Immature natural killer cell (primary cell): ENCODE measurements around the gene CNTNAP3B. TPM values are rescaled to one million over a fixed set of nuclear protein-coding genes. Genes with fewer than 3 reads are reported as not detected.
"Not testable (repeated sequence)": the region's sequence is repeated elsewhere in the genome, so short reads cannot be mapped to it uniquely, and the experiment has no call there.

Experiments used
- DNase-seq, 3 donors: peaks; one replicate each; pipeline ENCODE4 v3.0.0; 2022; ENCODE audit warnings: mixed read lengths in 1 of 3
- H3K27ac Mint-ChIP-seq, 6 donors: one replicate each; pipeline ENCODE4 v1.8.0; 2020; ENCODE audit warnings: mixed read lengths in 6 of 6, mild to moderate bottlenecking in 5 of 6, inconsistent platforms in 4 of 6, moderate library complexity in 3 of 6
- H3K27me3 Mint-ChIP-seq, 3 donors: one replicate each; pipeline ENCODE4 v1.8.0; 2020 to 2021; ENCODE audit warnings: low read depth in 3 of 3, mild to moderate bottlenecking in 3 of 3, mixed read lengths in 3 of 3, moderate library complexity in 3 of 3, inconsistent platforms in 1 of 3
- H3K36me3 Mint-ChIP-seq, 3 donors: one replicate each; pipeline ENCODE4 v1.8.0; 2020; ENCODE audit warnings: mixed read lengths in 3 of 3, inconsistent platforms in 2 of 3, mild to moderate bottlenecking in 2 of 3
- H3K4me1 Mint-ChIP-seq, 2 donors: one replicate each; pipeline ENCODE4 v1.8.0; 2020; ENCODE audit warnings: inconsistent platforms in 2 of 2, mild to moderate bottlenecking in 2 of 2, mixed read lengths in 2 of 2, moderate library complexity in 1 of 2
- H3K4me3 Mint-ChIP-seq, 5 donors: one replicate each; pipeline ENCODE4 v1.8.0; 2020; ENCODE audit warnings: mild to moderate bottlenecking in 5 of 5, mixed read lengths in 5 of 5, inconsistent platforms in 3 of 5, moderate library complexity in 3 of 5
- H3K9me3 Mint-ChIP-seq, 6 donors: one replicate each; pipeline ENCODE4 v1.8.0; 2020; ENCODE audit warnings: mild to moderate bottlenecking in 6 of 6, mixed read lengths in 6 of 6, inconsistent platforms in 4 of 6, moderate library complexity in 3 of 6
- polyA plus RNA-seq, 3 donors: library from polyadenylated mRNA; unstranded; fragments of 300-500 nt; fragmentation: Illumina TruSeq; gene quantifications; one replicate each; pipeline ENCODE4 v1.2.3, GENCODE V29; 2021

CNTNAP3B gene
- not detected for polyA plus RNA-seq

DNA sequence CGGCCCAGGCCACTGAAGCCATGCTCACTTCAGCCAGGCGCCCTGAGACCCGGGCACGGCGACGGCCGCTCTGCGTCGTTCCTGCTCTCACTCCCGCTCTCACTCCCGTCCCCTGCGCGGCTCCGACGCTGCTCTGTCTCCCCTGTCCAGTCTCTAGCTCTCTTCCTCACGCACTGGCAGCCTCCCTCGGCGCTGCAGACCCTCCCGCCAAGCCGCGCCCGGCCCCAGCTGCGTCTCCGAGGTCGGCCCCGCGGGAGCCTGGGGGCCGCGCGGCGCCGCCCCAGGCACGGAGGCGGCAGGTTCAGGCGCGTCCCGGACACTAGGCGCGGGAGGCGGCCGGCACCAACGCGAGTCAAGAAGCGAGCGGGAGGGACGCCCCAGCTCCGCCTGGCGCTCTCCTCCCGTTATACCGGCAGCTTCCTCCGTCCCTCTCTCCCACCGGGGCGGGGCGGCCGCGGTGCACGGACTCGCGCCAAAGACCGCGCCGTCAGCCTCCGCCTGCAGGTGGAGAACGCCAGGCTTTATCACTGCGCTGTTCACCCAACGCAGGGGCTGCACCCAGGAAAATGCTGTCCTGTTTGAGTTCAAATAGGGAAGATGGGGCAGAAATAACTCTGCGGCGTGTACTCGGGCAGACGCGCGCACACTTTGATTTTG lies at the start of gene CNTNAP3B:
CNTNAP3B (minus strand) TSS at position 354 of the 657 bp plus-strand sequence; CDS start at position 22, 332 bp downstream.
- H3K9me3 Mint-ChIP-seq, H3K36me3 Mint-ChIP-seq, H3K4me3 Mint-ChIP-seq, H3K27me3 Mint-ChIP-seq, H3K27ac Mint-ChIP-seq, DNase-seq, H3K4me1 Mint-ChIP-seq: not testable (repeated sequence)

DNA sequence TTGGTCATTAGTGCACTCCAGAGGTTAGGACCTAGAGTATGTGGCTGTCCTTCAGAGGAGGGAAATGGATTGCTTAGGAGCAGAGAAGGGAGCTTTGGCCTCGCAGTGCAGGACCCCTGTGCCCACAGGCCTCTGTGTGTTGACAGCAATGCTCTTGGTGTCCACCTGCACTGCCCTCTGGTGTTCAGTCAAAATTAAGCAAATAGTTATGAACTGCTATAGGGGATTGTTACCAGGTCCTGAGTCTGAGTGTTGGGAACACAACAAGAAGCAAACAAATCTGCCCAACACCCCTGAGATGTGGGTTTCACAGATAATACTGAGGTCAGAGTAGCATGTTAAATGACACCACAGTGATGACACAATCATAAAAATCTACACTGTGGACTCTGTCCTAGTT lies 31.1 kb upstream of the CNTNAP3B start:
- H3K27me3 Mint-ChIP-seq, H3K36me3 Mint-ChIP-seq, H3K27ac Mint-ChIP-seq, H3K4me3 Mint-ChIP-seq, DNase-seq, H3K4me1 Mint-ChIP-seq, H3K9me3 Mint-ChIP-seq: not testable (repeated sequence)

DNA sequence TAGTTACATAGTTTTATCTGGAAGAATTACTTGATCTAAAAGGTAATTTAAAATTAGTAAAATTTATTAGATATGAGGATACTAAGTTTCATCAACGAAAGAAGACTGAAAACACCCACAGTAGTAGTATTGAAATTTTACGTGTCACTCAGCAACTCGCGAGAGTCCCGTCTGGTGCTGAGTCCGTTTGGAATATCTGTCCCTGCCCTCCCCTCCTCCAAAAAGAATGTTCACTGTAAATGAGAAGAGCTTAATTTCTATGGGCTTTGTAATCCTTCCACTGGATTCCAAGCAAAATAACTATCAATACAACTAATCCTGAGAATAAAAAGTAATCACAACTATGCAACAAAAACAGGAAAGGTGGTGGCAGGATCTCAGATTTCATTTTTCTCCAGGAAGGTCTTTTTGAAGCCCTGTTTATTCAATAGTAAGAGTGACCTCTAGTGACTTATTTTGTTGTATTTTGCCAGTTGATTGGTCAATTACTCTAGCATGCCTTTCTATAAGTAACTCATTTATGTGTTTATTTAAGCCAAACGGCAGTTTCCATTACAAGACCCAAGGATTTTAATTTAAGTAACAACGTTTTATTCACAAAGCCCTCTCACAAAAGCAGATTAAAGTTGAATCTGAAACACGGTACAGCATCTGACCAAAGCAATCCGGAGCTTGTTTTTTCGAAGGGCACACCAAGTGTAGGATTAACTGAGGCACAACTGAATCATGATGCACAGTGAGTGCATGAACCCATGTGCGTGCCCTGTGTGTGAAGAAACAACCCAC lies 2.0 kb downstream of the CNTNAP3B start:
- not testable (repeated sequence) for H3K27me3 Mint-ChIP-seq, H3K4me3 Mint-ChIP-seq, H3K4me1 Mint-ChIP-seq, DNase-seq, H3K36me3 Mint-ChIP-seq, H3K9me3 Mint-ChIP-seq, H3K27ac Mint-ChIP-seq

DNA sequence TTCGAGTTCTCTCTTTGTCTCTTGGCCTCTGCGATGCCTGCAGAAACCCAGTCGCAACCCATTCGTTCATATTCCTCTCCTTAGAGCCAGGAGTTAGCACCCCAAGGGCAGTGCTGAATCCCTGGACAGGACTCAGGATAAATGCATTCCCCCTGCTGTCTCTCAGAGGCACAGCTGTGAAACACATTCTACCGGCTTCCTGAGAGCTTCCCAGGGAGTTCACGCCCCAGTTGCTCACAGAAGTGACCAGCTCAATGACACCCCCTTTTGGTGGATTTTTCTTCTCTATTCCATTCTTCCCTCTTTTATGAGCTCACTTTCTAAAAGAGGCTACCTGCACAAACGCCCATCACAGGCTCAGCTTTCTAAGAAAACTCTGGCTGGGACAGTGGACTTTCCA lies 8.2 kb downstream of the CNTNAP3B start:
- H3K36me3 Mint-ChIP-seq, H3K27me3 Mint-ChIP-seq, H3K27ac Mint-ChIP-seq, H3K9me3 Mint-ChIP-seq, DNase-seq, H3K4me3 Mint-ChIP-seq, H3K4me1 Mint-ChIP-seq: not testable (repeated sequence)

DNA sequence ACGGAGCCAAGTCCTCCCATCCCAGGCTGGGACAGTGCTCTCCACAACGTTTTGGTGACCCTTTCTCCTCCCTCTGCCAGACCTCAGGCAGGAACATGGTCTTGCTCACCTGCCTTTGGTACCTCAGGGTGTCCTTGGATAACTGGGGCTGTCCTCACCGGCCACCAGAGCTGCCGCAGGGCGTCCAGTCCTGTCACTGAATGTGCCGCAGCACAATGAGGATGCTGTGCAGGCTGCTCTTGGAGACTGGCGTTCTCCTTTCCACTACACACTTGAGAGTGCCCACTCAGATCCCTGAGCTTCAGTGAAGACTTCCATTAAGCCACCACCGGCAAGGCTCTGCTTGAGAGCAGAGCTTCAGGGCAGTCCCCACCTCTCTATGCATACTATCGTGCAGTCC lies 33.3 kb downstream of the CNTNAP3B start:
- DNase-seq, H3K36me3 Mint-ChIP-seq, H3K9me3 Mint-ChIP-seq, H3K4me3 Mint-ChIP-seq, H3K4me1 Mint-ChIP-seq, H3K27me3 Mint-ChIP-seq, H3K27ac Mint-ChIP-seq: not testable (repeated sequence)

DNA sequence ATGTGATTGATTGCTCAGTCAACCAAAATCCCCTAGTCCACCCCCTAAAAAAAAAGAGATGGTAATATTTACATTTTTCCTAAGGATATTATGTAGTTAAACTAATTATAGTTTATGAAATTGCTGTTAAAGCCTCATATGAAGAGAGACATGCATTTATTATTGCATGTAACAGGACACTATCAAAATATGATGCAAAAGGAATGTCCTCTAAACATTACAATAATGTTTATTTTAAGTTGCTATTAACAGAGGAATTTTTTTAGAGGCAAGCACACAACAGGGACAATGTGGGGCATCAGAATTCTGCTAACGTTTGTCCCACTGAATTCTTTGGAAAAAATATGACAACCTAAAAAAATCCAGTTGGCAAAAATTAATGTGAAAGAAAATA lies 44.7 kb downstream of the CNTNAP3B start:
- not testable (repeated sequence) for H3K4me1 Mint-ChIP-seq, DNase-seq, H3K36me3 Mint-ChIP-seq, H3K27me3 Mint-ChIP-seq, H3K9me3 Mint-ChIP-seq, H3K27ac Mint-ChIP-seq, H3K4me3 Mint-ChIP-seq

DNA sequence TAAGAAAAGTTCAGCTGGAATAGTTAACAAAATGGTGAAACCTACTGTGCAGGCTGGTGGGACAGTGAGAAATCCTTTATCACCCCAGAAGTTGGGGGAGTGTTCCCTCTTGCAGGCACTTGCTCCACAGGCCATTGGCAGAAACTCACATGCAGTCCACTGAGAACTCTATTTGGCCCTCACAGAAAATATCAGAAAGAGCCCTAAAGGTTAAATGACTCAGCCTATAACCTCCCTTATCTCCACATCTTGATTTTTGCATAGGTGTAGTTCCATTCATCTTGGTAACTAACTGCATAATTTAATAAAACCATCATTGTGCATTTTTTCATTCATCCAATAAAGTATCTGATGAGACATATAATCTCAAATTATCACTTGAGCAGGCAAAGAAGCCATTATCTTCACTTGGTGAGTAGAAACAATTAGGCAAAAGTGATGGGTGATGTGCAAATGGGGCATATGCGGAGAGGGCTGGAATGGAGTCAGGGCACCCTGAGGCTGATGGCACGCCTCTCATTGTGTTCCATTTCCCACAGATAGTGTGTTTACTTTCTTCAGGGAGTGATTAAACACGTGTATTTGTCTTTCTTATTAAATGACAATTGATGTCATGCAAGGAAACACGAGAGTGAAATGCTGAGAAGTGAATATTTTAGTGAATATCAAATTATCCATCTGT lies 45.2 kb downstream of the CNTNAP3B start:
- H3K27me3 Mint-ChIP-seq, H3K4me1 Mint-ChIP-seq, H3K36me3 Mint-ChIP-seq, DNase-seq, H3K27ac Mint-ChIP-seq, H3K9me3 Mint-ChIP-seq, H3K4me3 Mint-ChIP-seq: not testable (repeated sequence)

DNA sequence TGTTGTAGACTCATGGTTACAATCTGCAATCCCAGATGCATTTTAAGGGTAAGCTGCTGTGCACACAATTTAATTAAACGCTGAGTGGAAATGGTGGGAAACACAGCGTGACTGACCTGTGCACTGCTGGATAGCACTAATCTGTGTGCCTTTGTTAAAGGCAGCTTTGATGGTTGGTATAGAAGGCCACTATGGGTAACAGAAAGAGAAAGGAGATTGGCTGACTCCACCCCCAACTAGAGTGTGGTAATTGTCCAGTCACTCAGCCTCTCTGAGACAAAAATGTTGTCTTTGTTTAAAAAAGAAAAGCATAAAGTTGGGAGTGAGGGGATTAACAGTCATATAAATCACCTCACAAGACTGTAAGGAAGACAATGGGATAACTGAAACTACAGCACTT lies 48.9 kb downstream of the CNTNAP3B start:
- H3K27me3 Mint-ChIP-seq, H3K4me3 Mint-ChIP-seq, H3K4me1 Mint-ChIP-seq, DNase-seq, H3K9me3 Mint-ChIP-seq, H3K36me3 Mint-ChIP-seq, H3K27ac Mint-ChIP-seq: not testable (repeated sequence)

DNA sequence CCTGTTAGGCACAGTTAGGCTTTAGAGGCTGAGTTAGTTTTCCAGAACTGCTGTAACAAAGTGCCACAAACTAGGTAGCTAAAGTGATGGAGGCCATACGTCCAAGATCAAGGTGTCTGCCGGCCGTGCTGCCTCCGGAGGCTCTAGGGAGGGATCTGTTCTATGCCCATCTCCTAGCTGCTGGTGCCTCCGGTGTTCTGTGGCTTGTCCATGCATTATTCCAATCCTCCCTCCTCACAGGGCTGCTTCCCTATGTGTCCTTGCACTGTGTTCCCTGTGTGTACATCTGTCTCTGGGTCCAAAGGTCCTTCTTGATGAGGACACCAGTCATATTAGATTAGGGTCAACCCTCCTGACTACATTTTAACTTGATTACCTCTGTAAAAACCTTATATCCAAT lies 54.4 kb downstream of the CNTNAP3B start:
- not testable (repeated sequence) for H3K27me3 Mint-ChIP-seq, H3K4me1 Mint-ChIP-seq, H3K4me3 Mint-ChIP-seq

DNA sequence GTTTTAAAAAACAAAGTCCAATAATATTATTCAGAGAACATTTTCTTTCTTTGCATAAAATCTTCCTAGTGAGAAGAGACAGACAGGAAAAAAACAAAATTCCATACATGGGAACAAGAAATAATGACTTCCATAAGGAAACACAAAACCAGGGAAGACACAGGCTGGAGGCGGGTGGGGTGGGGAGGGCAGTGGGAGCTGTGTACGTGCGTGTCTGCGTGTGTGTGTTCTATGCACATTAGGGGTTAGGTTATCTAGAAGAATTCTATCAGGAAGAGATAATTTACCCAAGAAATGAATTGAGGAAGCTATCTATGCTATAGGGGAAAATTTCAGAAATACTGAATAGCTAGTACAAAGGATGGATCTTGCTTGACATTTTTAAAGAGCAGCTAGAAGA lies 58.2 kb downstream of the CNTNAP3B start:
- not testable (repeated sequence) for DNase-seq, H3K36me3 Mint-ChIP-seq, H3K9me3 Mint-ChIP-seq, H3K27me3 Mint-ChIP-seq, H3K4me3 Mint-ChIP-seq, H3K4me1 Mint-ChIP-seq, H3K27ac Mint-ChIP-seq

More for the DNA sequence above, 54.4 kb downstream of the CNTNAP3B start:
- DNase-seq, H3K27ac Mint-ChIP-seq, H3K9me3 Mint-ChIP-seq, H3K36me3 Mint-ChIP-seq: not testable (repeated sequence)

DNA sequence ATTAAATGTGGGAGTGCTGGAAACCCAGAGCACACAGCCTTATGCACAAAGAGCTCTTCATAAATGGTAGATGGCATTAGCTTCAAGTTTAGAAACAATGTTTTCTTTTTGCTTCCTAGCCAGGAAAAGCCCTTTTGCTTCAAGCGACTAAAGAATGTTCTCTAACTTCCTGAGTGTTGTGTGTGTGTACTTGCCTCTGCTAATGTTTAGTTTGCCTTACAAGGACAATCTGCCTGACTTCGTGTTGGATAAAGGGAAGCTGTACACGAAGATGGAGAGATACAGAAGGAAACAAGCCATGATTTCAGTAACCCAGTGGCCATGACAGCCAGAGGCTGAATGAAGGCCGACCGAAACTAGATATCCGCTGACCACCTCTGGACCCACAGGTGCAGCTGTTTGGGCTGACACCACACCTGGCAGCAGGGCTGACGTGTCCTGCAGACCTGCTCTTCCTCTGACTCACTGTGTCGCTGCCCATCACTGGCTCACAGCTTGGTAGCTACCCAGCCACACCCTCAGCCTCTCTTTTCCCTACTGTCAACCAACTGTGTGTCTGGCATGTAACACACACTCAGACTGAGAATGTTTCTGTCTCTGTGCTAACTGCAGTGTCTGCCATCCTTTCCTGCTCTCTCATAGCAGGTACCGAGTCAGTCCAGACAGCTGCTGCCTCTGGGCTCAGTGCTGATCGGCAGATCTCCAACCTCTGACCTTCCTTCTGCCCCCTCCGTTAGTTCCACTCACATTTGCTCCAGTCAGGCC lies 59.0 kb downstream of the CNTNAP3B start:
- H3K36me3 Mint-ChIP-seq, H3K9me3 Mint-ChIP-seq, H3K4me1 Mint-ChIP-seq, H3K27ac Mint-ChIP-seq, H3K27me3 Mint-ChIP-seq, H3K4me3 Mint-ChIP-seq, DNase-seq: not testable (repeated sequence)

DNA sequence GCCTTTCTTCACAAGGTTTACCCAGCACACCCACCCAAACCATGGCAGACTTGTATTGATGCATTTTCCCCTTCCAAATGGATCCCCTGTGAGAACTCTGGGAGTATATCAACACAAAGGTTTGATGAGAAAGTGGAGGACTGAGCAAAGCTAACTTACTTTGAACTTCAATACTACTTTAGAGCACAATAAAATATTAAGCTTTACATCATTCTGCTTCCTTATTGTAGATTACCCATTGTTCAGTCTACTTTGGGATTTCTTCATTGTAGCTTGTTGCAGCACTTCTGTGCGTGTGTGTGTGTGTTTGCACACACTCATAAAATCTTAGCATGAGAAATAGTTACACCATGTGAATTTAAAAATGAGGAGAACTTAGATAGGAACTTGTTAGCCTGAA lies 75.4 kb downstream of the CNTNAP3B start:
- not testable (repeated sequence) for H3K27ac Mint-ChIP-seq, H3K27me3 Mint-ChIP-seq, H3K9me3 Mint-ChIP-seq, H3K36me3 Mint-ChIP-seq, H3K4me1 Mint-ChIP-seq, H3K4me3 Mint-ChIP-seq, DNase-seq

DNA sequence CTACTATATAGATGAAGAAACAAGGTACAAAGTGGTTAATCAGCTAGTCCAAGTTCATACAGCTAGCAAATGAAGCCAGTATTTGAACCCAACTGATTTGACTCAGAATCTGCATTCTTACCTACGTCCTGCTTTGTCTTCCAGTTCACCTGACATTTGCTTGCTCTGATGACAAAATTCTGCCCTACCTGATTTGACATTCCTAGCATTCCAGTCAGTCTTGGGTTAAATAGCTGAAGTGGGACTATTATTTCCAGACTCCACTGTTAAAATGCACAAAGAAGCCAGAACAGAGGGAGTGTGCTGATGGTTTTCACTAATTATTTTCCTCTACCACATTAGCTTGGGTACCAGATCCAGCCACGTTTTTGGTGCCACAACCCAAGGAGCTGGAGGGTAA lies 78.5 kb downstream of the CNTNAP3B start:
- not testable (repeated sequence) for H3K36me3 Mint-ChIP-seq, H3K27me3 Mint-ChIP-seq, H3K4me3 Mint-ChIP-seq, DNase-seq, H3K4me1 Mint-ChIP-seq, H3K27ac Mint-ChIP-seq, H3K9me3 Mint-ChIP-seq

DNA sequence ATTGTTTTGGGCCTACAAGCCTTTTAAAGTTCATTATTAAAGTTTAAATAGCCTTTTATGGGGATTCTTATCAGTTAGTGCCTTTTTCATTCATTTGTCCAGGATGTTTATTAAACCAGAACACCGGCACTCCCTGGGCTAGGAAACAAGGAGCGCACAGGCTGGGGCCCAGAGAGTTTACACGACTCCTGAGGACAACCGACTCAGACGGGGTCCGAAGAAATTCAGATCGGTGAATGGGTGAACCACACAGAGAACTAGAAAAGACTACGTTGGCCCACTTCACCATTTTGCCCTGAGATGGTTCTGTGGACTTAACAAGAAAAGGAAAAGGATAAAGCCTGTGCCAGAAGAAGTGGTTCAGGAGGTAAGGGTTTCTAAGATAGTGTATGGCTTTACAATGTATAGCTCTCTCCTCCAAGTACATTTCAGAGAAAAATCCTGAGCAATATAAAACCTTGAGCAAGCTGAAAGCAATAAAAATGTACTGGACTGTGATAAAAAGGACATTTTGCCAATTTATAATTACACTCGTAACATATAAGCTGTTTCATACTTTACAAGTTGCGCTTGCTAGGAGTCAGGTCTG lies 84.7 kb downstream of the CNTNAP3B start:
- H3K4me3 Mint-ChIP-seq, DNase-seq, H3K27ac Mint-ChIP-seq, H3K36me3 Mint-ChIP-seq, H3K27me3 Mint-ChIP-seq, H3K4me1 Mint-ChIP-seq, H3K9me3 Mint-ChIP-seq: not testable (repeated sequence)
